Astrocyte of the cerebellum (primary cell): Measurements from ENCODE around the gene CCR2.

Experiments used
- DNase-seq: peaks from one replicate; pipeline ENCODE4 v3.0.0-alpha.2; 2011; ENCODE audit warnings: low read depth
- H3K4me3 ChIP-seq: 2 replicates; pipeline ENCODE4 v1.5.1; 2011; ENCODE audit warnings: mild to moderate bottlenecking, low read depth, low read length, moderate library complexity
- CTCF ChIP-seq: IDR thresholded peaks from 2 replicates; pipeline ENCODE4 v1.5.1; 2012; ENCODE audit warnings: low read length, low read depth, moderate library complexity, mild to moderate bottlenecking; ENCODE audit errors: missing control alignments
- in situ Hi-C: cut with HindIII; loops from 2 replicates; pipeline ENCODE4 v1.10.0; 2017; ENCODE audit warnings: low sequenced_read_pairs

CCR2 gene

GRCh38 chr3:46406788-46407611, 53.1 kb downstream of the CCR2 start, which contains the start of the genes CCR5AS and CCRL2:
CCR5AS (minus strand) TSS chr3:46407066.
CCRL2 (plus strand) TSS chr3:46407259; CDS start chr3:46408080, 821 bp downstream.
- in situ Hi-C loops: no loop called here
- no peak within 1 kb of the TSS for H3K4me3 ChIP-seq
- no peak for DNase-seq
- no peak for TF ChIP-seq CTCF

GRCh38 chr3:46407970-46408369, 54.1 kb downstream of the CCR2 start:
- H3K4me3 ChIP-seq: no peak overlapping the region
- in situ Hi-C loops: no loop called here

DNA sequence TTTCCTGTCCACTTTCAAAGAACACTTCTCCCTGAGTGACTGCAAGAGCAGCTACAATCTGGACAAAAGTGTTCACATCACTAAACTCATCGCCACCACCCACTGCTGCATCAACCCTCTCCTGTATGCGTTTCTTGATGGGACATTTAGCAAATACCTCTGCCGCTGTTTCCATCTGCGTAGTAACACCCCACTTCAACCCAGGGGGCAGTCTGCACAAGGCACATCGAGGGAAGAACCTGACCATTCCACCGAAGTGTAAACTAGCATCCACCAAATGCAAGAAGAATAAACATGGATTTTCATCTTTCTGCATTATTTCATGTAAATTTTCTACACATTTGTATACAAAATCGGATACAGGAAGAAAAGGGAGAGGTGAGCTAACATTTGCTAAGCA, 54.9 kb downstream of the CCR2 start:
- no peak overlapping the region for H3K4me3 ChIP-seq
- in situ Hi-C loops: no loop called here
- no peak for TF ChIP-seq CTCF
- DNase-seq: no peak

More at GRCh38 chr3:46407970-46408369, 54.1 kb downstream of the CCR2 start:
- no peak for DNase-seq
- TF ChIP-seq CTCF: no peak

GRCh38 chr3:46409739-46410489, 56.0 kb downstream of the CCR2 start:
- DNase-seq: no peak
- in situ Hi-C loops: no loop called here
- TF ChIP-seq CTCF: no peak
- H3K4me3 ChIP-seq: no peak overlapping the region
